Lower leg skin (tissue), 4 donors: ENCODE results near the gene STX16. TPM values are rescaled to one million over a fixed set of nuclear protein-coding genes. Genes with fewer than 3 reads are reported as not detected.

Experiments used
- DNase-seq, 2 donors: peaks; one replicate each; pipeline ENCODE4 v3.0.0-alpha.2; 2019; ENCODE audit warnings: low spot score in 2 of 2
- H3K4me3 ChIP-seq: fragments of 200-600 bp; sonication (generic); 2 replicates; pipeline ENCODE4 v1.5.1; 2017; ENCODE audit warnings: mild to moderate bottlenecking, low read depth; ENCODE audit not compliant: poor library complexity, severe bottlenecking
- POLR2A ChIP-seq, 2 donors: fragments of 450-650 bp; IDR thresholded peaks; one replicate each; pipeline ENCODE4 v1.6.1; 2016 to 2017; ENCODE audit warnings: antibody characterized with exemption in 2 of 2, mild to moderate bottlenecking in 1 of 2, moderate library complexity in 1 of 2
- whole genome bisulfite sequencing, 2 donors: methylation state at CpG; one replicate each; pipeline ENCODE4 v1.1.5; 2018; 5-methylcytosine and 5-hydroxymethylcytosine counted together
- intact Hi-C: fragments of 100-400 bp; cut with DNase I; formaldehyde crosslinking; loops from one replicate; pipeline ENCODE4 v1.15.0; 2023; ENCODE audit warnings: low total_unique reads
- total RNA-seq, 4 donors: library from RNA; depleted of rRNA; stranded (reverse); fragments of >200 nt; gene quantifications; one replicate each; pipeline ENCODE4 v1.1.0, GENCODE V29; 2016
- TF ChIP-seq, protein P1 (sequence below), 3 donors: fragments of 450-650 bp; IDR thresholded peaks; one replicate each; pipeline ENCODE4 v1.5.1; 2016; ENCODE audit warnings: antibody characterized with exemption in 3 of 3, mild to moderate bottlenecking in 3 of 3, moderate library complexity in 2 of 3

STX16 gene, protein sequence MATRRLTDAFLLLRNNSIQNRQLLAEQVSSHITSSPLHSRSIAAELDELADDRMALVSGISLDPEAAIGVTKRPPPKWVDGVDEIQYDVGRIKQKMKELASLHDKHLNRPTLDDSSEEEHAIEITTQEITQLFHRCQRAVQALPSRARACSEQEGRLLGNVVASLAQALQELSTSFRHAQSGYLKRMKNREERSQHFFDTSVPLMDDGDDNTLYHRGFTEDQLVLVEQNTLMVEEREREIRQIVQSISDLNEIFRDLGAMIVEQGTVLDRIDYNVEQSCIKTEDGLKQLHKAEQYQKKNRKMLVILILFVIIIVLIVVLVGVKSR
- total RNA-seq, result 10 to 100 TPM; 36.0 to 52.1 (median 44.2) TPM

DNA sequence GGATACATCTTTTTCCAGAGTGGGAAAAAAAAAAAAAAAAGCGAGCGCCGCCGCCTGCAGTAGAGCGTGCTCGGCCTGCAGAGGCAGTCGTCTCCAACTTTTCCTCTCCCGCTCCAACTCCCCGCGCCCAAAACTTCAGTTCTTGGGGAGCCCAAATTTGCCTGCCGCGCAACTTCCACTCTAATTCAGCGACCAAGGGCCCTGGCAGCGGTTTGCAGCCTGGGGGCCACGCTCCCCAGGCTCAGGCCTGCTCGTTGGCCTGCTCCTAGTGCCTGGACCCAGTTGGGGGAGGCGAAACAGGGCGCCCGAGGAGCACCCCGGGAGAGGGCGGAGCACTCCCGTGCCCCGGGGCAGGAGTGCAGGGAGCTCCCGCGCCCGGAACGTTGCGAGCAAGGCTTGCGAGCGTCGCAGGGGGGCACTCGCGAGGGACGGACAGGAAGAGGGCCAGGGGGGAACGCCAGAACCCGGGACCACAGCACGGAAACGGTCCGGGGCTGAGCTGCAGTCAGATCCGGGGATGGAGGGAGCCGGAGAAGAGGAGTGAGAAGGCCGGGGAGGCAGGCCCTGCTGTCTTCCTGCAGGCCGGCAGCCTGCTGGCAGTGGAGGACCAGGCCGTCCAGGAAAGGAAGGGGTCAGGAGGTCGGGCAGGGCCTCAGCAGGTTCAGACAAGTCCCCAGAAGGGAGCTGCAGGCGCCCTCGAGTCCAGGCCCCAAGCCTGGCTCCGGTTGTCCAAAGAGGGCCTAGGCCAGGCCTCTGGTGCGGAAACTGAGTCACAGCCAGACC is at the start of gene STX16:
Gene STX16, plus strand, starts transcription at position 508 of the 783 bp plus-strand sequence. CDS start 724 bp downstream, outside the sequence.
- DNase-seq, result peak; percentile 84 to 98
- intact Hi-C loops, result no loop called here
- TF ChIP-seq POLR2A (IDR thresholded peaks at IDR 0.05), result no peak
- TF ChIP-seq, protein P1, sequence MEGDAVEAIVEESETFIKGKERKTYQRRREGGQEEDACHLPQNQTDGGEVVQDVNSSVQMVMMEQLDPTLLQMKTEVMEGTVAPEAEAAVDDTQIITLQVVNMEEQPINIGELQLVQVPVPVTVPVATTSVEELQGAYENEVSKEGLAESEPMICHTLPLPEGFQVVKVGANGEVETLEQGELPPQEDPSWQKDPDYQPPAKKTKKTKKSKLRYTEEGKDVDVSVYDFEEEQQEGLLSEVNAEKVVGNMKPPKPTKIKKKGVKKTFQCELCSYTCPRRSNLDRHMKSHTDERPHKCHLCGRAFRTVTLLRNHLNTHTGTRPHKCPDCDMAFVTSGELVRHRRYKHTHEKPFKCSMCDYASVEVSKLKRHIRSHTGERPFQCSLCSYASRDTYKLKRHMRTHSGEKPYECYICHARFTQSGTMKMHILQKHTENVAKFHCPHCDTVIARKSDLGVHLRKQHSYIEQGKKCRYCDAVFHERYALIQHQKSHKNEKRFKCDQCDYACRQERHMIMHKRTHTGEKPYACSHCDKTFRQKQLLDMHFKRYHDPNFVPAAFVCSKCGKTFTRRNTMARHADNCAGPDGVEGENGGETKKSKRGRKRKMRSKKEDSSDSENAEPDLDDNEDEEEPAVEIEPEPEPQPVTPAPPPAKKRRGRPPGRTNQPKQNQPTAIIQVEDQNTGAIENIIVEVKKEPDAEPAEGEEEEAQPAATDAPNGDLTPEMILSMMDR (IDR thresholded peaks at IDR 0.05), result peak in 1 of 3 donors; percentile 83
- peak within 1 kb of the TSS; percentile 97 for H3K4me3 ChIP-seq
- WGBS, 2 donors, result 0 to 1% methylated on average over 46 to 47 of the region's 49 CpGs

DNA sequence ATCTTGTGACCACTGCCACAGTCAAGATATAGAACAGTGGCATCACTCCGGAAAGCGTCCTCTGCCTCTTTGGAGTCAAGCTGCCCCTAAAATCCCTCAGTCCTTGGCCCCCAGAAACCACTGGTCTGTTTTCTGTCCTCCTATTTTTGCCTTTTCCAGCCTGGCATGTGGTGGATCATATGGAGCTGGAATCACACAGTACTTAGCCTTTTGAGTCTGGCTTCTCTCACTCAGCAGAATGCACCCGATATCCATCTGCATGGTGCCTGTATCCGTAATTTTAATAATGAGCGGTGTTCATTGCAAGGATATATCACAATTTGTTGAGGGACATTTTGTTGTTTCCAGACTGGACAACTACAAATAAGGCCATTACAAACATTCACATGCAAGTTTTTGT is 49.0 kb upstream of the STX16 start:
- DNase-seq, result no peak
- intact Hi-C loops, result no loop called here
- 97 to 98% methylated on average over 5 of the region's 5 CpGs for WGBS, 2 donors
- H3K4me3 ChIP-seq, result no peak overlapping the region
- TF ChIP-seq POLR2A (IDR thresholded peaks at IDR 0.05), result no peak
- TF ChIP-seq, protein P1 (IDR thresholded peaks at IDR 0.05), result no peak

DNA sequence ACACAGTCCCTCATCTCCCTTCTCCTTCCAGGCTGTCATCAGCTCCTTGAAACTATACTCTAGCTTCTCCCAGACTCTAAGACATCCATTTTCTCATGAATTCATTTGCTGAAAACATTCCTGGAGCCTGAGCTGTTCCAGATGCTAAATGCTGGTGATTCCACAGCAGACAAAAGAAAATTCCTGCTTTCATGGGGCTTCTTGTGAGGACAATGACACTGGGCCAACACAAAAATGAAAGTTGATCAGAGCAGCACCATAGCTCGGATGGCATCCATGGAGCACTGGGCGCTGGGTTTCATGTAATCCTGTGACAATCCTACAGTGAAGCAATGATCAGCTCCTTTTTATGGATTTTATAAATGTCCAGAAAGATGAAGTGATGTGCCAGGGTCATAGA is 47.4 kb upstream of the STX16 start:
- WGBS, 2 donors, result 83 to 89% methylated on average over 2 of the region's 2 CpGs
- no peak for TF ChIP-seq POLR2A (IDR thresholded peaks at IDR 0.05)
- TF ChIP-seq, protein P1 (IDR thresholded peaks at IDR 0.05), result no peak
- intact Hi-C loops, result no loop called here
- no peak for DNase-seq
- no peak overlapping the region for H3K4me3 ChIP-seq

DNA sequence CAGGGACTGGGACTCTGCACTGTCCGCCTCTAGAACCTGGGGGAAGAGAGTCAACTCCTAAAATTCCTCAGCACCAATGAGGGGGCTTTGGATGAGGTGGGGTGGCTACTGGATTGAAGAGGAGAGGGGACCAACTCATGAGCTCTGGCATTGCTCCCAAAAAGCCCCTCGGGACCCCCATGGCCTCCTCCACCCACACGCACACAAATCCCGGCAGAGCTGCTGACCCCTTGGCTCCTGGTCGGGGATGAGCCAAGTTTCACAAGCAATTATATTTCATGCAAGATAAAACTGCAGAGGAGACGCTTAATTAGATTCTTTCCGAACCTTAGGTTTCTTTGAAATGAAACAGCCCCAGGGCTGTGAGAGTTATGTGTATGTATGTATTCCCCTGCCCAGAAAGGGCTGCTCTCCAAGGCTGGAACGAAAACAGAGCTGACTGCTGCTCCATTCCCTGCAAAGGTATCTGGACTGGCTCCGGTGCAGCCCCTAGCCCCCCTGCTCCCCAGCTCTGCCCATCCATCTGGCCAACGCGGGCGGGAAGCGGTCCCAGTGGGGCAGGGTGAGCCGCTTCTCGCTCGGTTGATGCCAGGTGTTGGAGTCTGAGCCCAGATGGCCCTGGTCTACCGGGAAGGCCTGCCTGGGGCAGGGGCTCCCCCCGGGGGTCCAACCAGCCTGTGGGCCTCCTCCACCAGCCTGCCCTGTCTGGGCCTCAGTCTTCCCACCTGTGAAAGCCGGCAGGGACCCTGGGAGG is 46.8 kb upstream of the STX16 start:
- intact Hi-C loops, result no loop called here
- TF ChIP-seq, protein P1 (IDR thresholded peaks at IDR 0.05), result no peak
- TF ChIP-seq POLR2A (IDR thresholded peaks at IDR 0.05), result no peak
- DNase-seq, result no peak
- H3K4me3 ChIP-seq, result no peak overlapping the region
- 39 to 43% methylated on average over 10 to 19 of the region's 19 CpGs for WGBS, 2 donors

DNA sequence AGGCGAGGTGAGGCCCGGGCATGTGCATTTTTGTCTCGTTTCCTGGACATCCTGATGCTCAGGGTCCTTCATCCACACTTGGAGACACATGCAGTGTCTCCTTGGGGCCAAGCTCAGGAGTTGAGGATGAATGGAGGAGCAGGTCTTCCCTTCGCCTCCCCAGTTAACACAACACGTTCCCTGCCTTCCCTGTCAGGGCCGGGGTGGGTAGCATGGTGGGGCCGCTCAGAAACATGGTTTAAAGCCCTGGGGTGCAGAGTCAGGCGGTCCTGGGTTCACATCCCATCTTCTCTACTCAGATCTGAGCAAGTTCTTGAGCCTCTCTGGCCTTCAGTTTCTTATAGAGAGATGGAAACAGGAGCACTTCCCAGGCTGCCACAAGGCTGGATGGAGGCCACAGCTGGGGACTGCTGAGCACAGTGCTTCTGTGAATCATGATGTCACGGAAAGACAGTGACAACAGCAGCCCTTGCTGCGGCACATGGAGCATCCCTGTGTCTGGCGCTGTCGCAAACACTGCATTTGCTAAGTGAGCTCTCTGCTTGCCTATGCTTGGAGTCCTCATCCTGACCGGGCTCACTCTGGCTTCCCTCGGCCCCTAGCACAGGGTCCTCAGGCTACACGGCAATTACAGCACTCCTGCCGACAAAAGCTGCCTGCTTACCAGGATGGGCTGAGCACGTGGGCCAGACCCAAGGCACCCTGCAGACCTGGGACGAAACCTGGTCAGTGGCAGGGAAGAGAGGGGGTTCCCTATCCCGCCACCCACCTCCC is 45.6 kb upstream of the STX16 start:
- no peak for TF ChIP-seq POLR2A (IDR thresholded peaks at IDR 0.05)
- TF ChIP-seq, protein P1 (IDR thresholded peaks at IDR 0.05), result no peak
- no peak for DNase-seq
- intact Hi-C loops, result no loop called here
- no peak overlapping the region for H3K4me3 ChIP-seq
- WGBS, 2 donors, result 88 to 90% methylated on average over 17 to 19 of the region's 19 CpGs
